ENCODE results near the gene LRSAM1.

Gene LRSAM1

GRCh38 chr9:127428348-127428747 lies 23.0 kb upstream of the LRSAM1 start:
- DNase-seq = no peak

DNA sequence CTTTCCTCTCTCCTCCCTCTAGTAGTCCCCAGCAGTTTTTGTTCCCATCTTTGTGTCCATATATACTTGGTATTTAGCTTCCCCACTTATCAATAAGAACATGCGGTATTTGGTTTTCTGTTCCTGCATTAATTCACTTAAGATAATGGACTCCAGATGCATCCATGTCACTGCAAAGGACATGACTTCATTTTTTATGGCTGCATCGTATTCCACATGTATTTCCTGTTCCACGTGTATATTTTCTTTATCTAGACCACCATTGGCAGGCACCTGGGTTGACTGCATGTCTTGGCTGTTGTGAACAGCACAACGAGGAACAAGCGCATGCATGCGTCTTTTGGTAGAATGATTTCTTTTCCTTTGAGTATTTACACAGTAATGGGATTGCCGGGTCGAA lies 20.9 kb upstream of the LRSAM1 start:
- no peak for DNase-seq

DNA sequence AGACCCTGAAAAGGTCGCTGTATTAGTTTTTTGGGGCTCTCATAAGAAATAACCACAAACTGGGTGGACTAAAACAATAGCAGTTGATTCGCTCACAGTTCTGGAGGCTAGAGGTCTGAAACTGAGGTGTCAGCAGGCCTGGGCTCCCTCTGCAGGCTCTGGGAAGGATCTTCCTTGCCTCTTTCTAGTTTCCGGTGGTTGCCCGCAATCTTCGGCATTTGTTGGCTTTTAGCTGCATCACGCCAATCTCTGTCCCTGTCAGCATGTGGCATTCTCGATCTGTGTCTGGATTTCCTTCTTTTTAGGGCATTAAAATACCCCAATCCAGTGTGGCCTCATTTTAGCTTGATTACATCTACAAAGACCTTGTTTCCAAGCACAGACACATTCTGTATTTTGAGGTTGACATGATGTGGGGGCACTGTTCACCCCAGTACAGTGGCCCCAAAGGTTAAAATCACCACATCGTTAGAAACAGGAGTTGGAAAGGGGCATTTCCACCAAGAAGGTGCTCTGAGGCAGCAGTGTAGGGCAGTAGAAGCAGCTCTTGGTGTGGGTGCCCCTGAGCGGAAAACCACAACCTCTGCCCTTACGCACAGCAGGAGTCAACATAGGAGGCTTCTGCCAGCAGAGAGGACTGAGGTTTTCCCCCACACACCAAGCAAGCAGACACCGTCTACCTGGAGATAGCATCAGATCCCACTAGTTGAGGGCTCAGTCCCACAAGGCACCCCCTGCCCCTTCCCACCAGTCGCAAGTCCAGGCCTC lies 13.6 kb upstream of the LRSAM1 start:
- DNase-seq = no peak

DNA sequence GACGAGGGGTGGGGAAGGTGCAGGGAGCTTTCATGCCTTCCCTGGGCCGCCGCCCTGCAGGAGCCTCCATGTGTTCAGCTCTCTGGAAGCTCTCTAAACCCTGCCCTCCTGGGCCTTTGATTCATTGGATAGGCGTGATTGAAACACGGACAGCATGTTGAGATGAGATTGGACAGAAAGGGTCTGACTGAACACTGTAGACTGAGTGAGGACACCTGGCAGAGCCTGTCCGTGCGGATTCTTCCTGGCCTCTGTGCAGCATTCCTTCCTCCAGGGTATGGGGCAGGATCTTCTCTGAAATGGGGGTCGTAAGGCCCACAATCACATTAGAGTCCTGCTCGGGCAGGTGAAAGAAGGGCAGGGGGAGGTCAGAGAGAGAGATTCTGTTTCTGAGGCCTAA lies 12.9 kb upstream of the LRSAM1 start:
- no peak for DNase-seq

DNA sequence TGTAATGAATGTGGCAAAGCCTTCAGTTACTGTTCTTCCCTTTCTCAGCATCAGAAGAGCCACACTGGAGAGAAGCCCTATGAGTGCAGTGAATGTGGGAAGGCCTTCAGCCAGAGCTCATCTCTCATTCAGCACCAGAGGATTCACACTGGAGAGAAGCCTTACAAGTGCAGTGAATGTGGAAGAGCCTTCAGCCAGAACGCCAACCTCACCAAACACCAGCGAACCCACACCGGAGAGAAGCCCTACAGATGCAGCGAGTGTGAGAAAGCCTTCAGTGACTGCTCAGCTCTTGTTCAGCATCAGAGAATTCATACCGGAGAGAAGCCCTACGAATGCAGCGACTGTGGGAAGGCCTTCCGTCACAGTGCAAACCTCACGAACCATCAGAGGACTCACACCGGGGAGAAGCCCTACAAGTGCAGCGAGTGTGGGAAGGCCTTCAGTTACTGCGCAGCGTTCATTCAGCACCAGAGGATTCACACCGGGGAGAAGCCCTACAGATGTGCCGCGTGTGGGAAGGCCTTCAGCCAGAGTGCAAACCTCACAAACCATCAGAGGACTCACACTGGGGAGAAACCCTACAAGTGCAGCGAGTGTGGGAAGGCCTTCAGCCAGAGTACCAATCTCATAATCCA lies 6.9 kb upstream of the LRSAM1 start:
- no peak for DNase-seq

GRCh38 chr9:127444921-127445850 lies 6.1 kb upstream of the LRSAM1 start:
- no peak for DNase-seq

DNA sequence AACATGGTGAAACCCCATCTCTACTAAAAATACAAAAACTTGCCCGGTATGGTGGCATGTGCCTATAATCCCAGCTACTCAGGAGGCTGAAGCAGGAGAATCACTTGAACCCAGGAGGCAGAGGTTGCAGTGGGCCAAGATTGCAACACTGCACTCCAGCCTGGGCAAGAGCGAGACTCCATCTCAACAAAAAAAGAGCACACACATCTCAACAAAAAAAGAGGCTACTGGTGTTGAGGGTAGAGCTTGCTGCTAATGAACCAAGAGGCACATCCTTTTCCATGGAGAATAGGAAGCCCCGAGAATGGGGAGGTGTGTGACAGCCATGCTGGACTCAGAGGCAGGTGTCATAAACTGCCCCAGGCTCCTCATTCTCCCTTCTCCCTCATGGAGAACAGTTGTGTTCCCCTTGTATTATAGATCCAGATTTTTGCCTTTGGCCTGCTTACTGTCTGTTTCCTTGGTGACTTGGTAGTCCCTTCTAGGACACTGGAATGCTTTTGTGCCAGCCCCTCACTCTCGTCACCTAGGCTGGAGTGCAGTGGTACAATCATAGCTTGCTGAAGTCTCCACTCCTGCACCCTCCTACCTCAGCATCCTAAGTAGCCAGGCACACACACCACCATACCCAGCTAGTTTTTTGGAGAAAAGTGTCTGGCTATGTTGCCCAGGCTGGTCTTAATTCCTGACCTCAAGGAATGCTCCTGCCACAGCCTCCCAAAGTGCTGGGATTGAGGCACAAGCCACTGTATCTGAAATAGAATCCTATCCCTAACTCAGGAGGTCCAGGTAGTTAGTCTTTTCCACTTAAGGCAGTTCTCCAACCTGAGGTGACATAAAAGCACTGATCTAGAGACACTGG lies 5.2 kb upstream of the LRSAM1 start:
- no peak for DNase-seq

DNA sequence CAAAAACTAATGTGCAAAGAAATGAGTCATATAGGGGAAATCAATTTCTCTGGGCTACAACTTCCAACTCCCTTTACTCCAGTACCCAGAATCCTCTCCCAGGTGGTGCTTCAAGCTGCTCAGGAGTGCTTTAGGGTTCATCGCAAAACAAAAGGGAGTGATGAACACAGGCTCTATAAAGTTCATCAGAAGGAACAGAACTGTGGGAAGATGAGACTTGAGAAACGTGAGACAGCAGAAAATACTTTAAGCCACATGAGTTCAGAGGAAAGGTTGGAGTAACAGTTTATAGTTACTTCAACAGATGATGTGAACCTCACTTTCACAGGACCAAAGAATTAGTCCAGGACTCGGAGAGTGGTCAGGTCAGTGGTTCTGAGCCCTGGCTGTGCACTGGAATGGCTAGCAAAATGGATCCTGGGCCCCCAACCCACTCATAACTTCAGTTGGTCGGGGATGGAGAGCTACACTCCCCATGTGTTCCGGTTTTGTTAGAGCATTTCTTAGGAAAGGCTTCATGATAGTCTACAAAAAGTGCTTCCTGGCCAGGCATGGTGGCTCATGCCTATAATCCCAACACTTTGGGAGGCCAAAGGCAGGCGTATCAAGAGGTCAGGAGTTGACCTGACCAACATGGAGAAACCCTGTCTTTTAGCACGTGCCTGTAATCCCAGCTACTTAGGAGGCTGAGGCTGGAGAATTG lies 4.4 kb upstream of the LRSAM1 start:
- DNase-seq = no peak

DNA sequence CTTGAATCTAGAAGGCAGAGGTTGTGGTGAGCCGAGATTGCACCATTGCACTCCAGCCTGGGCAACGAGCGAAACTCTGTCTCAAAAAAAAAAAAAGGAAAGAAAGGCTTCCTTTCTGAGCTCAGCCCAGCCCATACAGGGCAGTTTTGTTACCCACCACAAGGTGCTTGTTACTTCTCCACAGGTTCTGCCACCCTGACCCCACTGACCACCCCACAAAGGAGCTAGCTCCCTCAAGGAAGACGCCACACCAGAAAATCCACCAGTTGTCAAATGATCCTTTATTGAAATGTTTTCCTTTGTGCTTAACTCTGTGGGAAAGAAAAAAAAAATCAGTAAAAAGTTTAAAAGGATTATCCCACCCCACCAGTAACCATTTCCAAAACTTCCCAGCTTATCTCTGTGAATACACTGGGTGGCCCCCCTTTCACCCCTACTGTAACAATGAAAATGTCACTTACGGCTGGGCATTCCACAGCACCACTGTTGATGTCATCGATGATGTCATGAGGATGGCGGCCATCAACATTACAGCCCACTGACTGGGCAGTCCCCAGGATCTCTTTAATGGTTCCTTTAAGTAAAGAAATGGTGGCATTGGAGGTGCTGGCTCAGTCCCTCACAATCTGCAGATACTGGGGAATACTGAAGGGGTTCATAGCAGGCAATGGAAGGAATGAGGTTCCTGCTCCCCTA lies 3.7 kb upstream of the LRSAM1 start:
- DNase-seq = no peak

GRCh38 chr9:127448112-127448805 lies 3.1 kb upstream of the LRSAM1 start:
- DNase-seq = no peak

DNA sequence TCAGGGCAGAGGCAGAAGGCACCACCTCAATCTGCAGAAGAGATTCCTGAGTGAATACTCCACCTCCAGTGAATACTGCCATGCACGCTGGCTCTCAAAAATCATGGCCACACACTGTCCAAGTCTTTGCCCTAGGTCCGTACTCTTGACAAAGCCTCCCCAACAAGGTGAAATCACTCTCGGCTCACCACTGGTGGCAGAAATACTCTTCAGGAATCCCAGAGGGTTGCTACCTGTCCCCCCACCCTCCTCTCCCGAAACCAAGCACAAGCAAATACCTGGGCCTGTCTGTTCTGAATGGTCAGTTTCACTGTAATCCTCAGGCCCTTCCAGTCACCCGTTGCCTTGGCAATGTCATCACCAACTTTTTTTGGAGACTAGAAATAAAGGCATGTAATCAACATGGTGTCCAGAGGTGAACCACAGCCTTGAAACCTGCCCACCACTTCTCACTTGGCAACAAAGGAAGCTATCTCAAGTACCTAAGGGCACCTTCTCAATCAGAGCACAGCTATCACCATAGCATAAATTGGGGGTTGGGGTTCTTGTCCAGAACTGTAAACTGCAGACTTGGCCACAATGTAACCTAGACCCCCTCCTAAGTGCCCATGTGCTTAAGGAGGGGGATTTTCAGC lies 1.9 kb upstream of the LRSAM1 start:
- DNase-seq = no peak

GRCh38 chr9:127450243-127450760 lies 1.0 kb upstream of the LRSAM1 start:
- DNase-seq = no peak

GRCh38 chr9:127451608-127451857 lies 223 bp downstream of the LRSAM1 start:
- no peak for DNase-seq

GRCh38 chr9:127451858-127452656 lies 747 bp downstream of the LRSAM1 start:
- peak in 1 of 2 donors; percentile 44 for DNase-seq

DNA sequence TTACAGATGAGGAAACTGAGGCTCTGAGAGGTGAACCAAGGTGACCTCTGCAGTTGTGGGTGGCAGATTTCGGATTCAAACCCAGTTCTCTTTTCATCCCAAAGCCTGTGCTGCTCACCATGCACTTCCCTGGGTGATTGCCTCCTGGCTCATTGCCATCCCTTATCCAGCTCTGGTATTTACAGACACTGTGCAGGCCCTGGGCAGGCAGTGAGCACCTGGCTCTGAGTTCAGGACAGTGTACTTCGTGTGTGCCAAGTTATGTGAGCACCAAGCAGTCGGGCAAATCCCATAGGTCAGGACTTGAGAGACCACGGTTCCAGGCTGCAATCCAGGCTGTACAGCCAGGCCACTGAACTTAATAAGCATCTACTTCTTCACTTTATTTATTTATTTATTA lies 1.4 kb downstream of the LRSAM1 start:
- DNase-seq = no peak

- peak in 1 of 2 donors; percentile 18 for DNase-seq
Measured at GRCh38 chr9:127455324-127455992, 4.1 kb downstream of the LRSAM1 start.

- DNase-seq = no peak
Measured at GRCh38 chr9:127457191-127457878, 6.0 kb downstream of the LRSAM1 start.

DNA sequence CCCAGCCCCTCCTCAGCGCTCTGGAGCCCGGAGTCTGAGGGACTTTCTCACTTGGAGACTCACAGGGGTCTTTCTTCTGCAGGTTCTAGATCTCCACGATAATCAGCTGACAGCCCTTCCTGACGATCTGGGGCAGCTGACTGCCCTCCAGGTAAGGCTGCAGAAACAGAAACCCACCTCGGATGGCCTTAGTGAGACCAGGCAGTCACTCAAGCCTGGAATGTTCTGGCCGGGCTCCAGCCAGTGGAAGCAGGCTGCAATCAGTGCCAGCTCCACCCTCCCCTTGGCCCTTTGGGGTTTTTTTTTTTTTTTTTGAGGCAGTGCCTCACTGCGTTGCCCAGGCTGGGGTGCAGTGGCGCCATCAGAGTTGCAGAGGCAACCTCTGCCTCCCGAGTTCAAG lies 7.6 kb downstream of the LRSAM1 start:
- no peak for DNase-seq
